Activated CD8-positive, alpha-beta memory T cell treated with anti-CD3 and anti-CD28 coated beads for 36 hours (primary cell): ENCODE data around the gene RRAS2. TPM values are rescaled to one million over a fixed set of nuclear protein-coding genes. Genes with fewer than 3 reads are reported as not detected.

Experiments
- CTCF ChIA-PET: fragments of 350-600 bp; sonication (Branson Sonifier 250); formaldehyde crosslinking; loops from one replicate; lab custom pipeline; 2021; ENCODE audit warnings: antibody characterized with exemption; lab: Charles Lee
- POLR2A ChIA-PET: fragments of 350-600 bp; sonication (Branson Sonifier 250); formaldehyde crosslinking; loops from one replicate; lab custom pipeline; 2021; ENCODE audit warnings: antibody characterized with exemption; lab: Charles Lee
- total RNA-seq, 2 experiments: library from RNA; stranded (reverse); gene quantifications; one replicate each; pipeline ENCODE4 v1.2.3, GENCODE V29; 2021

RRAS2 gene
- total RNA-seq, 2 experiments from 2014 or later, result 71.6 to 73.4 TPM

DNA sequence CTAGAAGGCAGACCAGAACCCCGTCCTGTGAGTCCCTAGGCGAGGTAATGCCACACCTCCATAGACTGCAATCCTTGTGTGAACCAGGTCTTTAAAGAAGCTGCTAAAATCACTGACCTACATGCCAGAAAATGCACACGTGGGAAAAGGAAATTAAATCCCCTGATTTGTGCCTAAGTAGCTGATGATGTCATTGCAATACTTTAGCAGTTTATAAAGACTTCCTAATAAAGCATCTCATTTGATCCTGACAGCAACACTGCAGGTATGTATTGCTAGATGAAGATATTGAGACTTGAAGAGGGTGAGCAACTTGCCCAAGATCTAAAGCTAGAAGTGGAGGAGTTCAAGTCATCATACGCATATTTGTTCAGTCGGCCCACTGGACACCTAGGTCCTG is 107.2 kb downstream of the RRAS2 start:
- CTCF ChIA-PET, result interaction anchor here (1.5 kb wide), 1 partner anchor 103 kb away, joined by 3 read pairs; no protein-coding TSS in a partner anchor
- POLR2A ChIA-PET, result no interaction called here

GRCh38 chr11:14249121-14249963 is 109.6 kb downstream of the RRAS2 start:
- ChIA-PET POLR2A (no interaction called here), CTCF (interaction anchor here (0.9 kb wide), 1 partner anchor 288 kb away, joined by 3 read pairs; no protein-coding TSS in a partner anchor)

DNA sequence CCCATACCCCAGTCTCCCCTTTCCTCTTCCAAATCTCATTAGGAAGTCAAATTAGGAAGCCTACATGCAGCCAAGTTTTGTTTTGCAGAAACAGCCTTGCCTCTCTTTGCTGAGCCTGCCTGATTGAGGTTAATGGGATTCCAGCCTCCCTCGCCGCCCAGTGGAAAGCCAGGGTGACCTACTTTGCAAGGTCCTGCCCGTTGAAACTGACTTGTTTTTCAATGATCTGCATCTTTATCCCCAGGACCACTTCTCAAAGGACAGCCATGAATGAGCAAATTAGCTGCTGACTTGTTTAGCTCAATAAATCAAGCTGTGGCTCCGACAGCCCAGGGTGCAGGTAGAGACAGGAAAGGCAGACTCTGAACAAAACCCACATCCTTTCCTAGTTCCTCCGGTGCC is 110.4 kb downstream of the RRAS2 start:
- ChIA-PET POLR2A (no interaction called here), CTCF (interaction anchor here (0.9 to 1.3 kb wide), 3 partner anchors 287 to 476 kb away, joined by 3 to 6 read pairs (median 3); no protein-coding TSS in a partner anchor)

- CTCF ChIA-PET, result no interaction called here
- POLR2A ChIA-PET, result no interaction called here
Measured at GRCh38 chr11:14245444-14245843, 113.5 kb downstream of the RRAS2 start.

DNA sequence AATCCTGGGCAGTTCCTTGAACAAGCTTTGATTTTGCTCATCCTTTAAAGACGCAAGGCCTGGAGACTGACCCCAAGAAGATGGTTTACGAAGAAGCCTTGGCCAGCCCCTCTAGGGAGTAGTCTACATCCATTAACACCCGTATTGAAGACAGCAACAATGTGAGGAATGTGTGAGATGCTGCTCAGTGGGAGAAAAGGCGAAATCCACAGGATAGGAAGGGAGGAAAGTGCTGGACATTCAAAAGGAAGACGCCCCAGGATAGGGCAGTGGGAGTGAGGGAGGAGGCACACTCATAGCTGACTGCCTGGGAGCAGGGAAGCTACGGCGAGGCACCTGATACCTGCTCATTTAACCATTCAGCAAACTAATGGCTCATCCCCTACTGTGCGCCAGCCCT is 114.1 kb downstream of the RRAS2 start:
- ChIA-PET CTCF (no interaction called here), POLR2A (no interaction called here)

GRCh38 chr11:14242733-14243132 is 116.2 kb downstream of the RRAS2 start:
- ChIA-PET CTCF (no interaction called here), POLR2A (no interaction called here)

GRCh38 chr11:14242187-14242586 is 116.8 kb downstream of the RRAS2 start:
- ChIA-PET CTCF (no interaction called here), POLR2A (no interaction called here)

- ChIA-PET POLR2A (no interaction called here), CTCF (no interaction called here)
Measured at GRCh38 chr11:14240951-14241350, 118.0 kb downstream of the RRAS2 start.

DNA sequence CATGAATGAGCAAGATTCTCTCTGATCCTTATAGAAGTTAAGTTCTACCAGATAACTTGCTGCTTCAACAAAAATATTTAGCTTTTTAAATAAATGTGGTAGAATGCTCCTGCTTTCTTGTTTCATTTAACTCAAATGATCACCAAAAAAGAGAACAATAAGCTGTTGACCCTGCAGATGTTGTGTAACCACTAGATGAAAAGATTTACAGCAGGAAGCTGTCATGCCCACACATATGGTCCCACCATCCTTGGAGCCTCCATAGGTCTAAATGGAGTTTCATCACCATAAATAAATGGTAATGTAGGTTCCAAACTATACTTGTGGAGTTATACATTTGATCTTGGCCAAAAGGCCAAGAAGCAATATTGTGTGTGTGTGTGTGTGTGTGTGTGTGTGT is 118.8 kb downstream of the RRAS2 start:
- POLR2A ChIA-PET, result no interaction called here
- CTCF ChIA-PET, result no interaction called here

- POLR2A ChIA-PET, result no interaction called here
Measured at GRCh38 chr11:14237444-14237961, 121.5 kb downstream of the RRAS2 start.

GRCh38 chr11:14235701-14236100 is 123.3 kb downstream of the RRAS2 start:
- CTCF ChIA-PET, result no interaction called here
- POLR2A ChIA-PET, result no interaction called here

More at GRCh38 chr11:14237444-14237961, 121.5 kb downstream of the RRAS2 start:
- CTCF ChIA-PET, result interaction anchor here (0.6 kb wide), 1 partner anchor 91 kb away, joined by 3 read pairs; no protein-coding TSS in a partner anchor

- CTCF ChIA-PET, result no interaction called here
- POLR2A ChIA-PET, result no interaction called here
Measured at GRCh38 chr11:14234446-14234845, 124.5 kb downstream of the RRAS2 start.

DNA sequence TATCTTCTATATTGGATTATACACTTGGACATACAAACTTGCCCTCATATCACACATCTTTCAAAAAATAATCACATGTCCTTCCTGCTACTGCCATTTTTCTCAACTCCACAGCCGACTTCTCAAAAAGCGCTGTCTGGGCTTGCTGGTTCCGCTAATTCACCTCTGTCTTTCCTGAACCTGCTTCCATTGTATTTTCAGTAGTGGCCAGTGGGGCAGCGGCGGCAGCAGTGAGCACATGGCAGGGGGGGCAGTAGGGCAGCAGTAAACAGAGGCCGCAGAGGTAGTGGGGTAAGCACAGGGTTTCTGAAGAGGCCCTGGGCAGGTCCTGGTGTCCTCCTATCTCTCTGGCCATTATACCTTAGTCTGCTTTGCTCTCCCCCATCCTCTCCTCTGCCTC is 126.3 kb downstream of the RRAS2 start:
- CTCF ChIA-PET, result no interaction called here
- POLR2A ChIA-PET, result no interaction called here

GRCh38 chr11:14230407-14230806 is 128.6 kb downstream of the RRAS2 start:
- ChIA-PET POLR2A (no interaction called here), CTCF (no interaction called here)

DNA sequence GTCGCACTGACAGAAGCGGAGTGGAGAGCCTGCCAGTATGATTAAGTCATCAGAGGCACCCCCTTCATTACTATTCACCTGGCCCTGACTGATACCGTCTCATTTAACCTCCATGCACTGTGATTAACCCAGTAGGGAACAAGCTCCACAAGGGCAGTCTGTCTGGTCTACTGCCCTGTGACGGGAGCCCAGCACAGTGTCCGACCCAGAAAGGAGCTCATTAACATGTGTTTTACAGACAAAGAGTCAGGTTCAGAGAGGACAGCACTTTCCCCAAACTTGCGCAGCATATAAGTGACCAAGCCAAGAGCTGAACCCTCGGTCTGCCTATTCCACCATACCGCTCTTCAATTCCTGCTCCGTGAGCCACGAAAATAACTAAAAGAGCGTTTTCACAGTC is 129.5 kb downstream of the RRAS2 start:
- POLR2A ChIA-PET, result no interaction called here
- CTCF ChIA-PET, result interaction anchor here (0.8 kb wide), 1 partner anchor 761 kb away, joined by 3 read pairs; no protein-coding TSS in a partner anchor

DNA sequence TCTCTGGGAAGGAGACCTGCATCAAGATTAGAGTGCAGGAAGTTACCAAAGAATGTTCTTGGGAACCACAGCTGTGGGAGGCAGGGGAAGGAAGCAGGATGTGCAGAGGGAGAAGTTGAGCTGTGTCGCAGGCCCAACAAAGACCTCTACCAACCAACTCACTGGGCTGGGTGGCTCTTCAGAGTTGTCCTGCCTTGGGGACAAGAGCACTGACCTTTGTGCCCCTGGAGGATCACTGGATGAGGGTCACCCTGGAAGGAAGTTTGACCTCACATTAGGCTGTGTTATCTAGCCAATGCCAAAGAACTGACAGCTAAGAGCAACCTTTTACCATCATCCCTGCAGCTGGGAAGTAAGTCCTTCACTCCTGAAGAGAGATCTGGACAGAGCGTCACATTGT is 130.6 kb downstream of the RRAS2 start:
- ChIA-PET POLR2A (no interaction called here), CTCF (interaction anchor here (0.8 kb wide), 1 partner anchor 760 kb away, joined by 3 read pairs; no protein-coding TSS in a partner anchor)

Other genes with a start within 250 kb of the RRAS2 start
- gene COPB1, start 140.6 kb upstream of the RRAS2 start, total RNA-seq, result 100 to 1,000 TPM; 115 to 118 TPM
- gene PSMA1, start 161.2 kb upstream of the RRAS2 start, total RNA-seq, result 100 to 1,000 TPM; 364 to 373 TPM